ENCODE measurements around the gene GLCCI1.
A peak's percentile ranks its signal among the peaks of the same experiment; 100 is the strongest.

The GLCCI1 gene

DNA sequence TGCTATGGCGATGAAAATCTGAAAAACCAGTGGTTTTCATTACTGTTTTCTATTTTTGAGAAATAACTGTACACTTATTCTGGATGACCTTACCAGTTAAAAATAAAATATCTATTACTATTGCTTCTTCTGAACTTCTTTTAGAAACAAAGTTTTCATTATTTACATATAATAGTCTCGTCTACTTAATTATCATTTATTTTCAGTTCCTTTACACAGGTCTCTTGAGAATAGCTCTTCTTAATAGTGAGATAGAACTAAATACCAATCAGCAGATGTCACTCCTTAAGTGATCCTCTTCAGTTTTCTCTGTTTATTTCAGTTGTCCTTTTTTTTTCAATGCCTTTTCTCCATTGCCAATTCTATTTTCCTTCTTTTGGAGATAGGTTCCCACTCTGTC lies 4.3 kb upstream of the GLCCI1 start:
- DNase-seq: no peak

DNA sequence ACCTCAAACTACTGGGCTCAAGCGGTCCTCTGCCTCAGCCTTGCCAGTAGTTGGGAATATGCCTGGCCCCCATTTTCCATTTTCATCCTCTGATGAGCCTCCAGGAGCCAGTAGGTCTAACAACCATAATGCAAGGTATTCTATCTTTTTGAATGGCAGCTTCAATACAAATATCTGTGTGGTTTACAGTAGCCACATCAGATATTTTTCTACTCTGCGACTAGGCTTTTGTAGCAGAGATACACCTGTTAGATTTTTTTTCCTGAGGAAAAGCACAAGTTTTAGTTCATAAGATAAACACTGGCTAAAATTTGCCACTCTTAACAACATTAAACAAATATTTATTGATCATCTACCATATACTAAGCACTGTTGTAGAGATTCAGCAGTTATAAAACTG lies 3.9 kb upstream of the GLCCI1 start:
- no peak for DNase-seq

DNA sequence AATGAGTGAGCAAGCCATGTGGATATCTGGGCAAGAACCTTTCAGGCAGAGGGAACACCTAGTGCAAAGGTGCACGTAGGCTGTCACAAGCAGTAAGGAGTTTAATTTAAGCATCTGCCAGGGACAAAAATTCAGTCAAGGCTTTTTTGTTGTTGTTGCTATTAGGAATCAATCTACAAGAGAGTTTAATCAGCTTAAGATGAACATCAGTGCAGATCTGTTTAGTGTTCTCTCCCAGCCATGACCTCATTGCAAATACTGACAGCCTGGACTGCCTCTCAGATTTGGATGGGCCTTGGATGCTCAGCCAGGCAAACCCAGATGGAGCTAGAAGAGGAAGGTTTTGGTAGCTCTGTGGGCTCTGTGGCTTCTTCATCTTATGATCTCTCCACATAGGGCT lies 3.3 kb upstream of the GLCCI1 start:
- DNase-seq: no peak

DNA sequence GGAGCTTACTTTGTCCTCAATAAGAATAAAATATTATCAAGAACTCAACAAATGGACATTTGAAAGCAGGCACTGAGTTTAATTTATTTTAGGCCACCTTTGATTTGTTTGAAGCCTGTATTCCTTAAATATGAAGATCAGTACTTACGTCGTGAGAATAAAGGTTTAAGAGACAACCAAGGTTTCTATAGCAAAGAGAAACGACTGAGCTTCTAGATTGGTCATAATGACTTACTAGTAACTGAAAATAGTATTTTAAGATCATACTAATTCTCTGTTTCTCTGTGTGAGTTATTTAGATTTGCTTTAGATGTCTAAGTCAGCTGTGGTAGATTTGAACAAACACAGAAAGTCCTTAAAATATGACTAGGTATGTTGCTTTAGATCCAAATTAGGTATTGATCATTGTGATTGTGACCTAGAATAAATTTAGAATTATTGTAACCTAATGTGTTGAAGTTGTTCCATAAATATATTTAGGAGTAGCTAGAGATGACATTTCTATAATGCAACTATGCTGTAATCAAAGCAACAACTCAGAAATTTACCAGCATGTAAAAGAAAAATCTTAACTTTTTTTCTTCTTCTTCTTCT lies 2.4 kb upstream of the GLCCI1 start:
- no peak for DNase-seq

DNA sequence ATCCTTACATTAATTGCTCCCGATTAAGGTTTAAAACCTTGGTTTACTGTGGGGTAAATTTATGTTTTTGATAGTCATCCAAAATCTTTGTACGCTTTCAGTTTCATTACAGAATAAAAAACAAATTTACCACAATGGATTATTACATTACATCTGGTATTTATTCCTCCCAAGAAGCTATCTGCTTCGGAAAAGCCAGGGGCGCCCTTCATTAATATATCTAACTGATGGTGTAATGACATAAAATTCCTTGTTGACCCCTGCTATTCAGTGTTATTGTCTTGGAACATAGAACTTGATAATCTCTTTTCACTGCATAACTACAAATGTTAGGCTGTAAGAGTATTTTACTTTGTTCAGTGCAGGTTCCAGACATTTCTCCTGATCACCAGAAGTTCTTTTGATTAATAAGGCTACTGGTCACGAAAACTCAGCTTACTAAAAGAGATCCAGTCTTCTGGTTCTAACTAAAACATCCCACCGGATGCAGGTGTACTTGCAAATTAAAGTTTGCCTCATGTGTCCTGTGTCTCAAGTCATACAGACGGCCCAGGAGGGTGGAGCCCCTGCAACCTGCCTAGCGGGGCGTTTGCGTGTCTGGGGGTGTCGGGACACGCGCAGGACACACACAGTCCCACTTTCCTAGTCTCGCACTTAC lies 581 bp upstream of the GLCCI1 start:
- DNase-seq: no peak

DNA sequence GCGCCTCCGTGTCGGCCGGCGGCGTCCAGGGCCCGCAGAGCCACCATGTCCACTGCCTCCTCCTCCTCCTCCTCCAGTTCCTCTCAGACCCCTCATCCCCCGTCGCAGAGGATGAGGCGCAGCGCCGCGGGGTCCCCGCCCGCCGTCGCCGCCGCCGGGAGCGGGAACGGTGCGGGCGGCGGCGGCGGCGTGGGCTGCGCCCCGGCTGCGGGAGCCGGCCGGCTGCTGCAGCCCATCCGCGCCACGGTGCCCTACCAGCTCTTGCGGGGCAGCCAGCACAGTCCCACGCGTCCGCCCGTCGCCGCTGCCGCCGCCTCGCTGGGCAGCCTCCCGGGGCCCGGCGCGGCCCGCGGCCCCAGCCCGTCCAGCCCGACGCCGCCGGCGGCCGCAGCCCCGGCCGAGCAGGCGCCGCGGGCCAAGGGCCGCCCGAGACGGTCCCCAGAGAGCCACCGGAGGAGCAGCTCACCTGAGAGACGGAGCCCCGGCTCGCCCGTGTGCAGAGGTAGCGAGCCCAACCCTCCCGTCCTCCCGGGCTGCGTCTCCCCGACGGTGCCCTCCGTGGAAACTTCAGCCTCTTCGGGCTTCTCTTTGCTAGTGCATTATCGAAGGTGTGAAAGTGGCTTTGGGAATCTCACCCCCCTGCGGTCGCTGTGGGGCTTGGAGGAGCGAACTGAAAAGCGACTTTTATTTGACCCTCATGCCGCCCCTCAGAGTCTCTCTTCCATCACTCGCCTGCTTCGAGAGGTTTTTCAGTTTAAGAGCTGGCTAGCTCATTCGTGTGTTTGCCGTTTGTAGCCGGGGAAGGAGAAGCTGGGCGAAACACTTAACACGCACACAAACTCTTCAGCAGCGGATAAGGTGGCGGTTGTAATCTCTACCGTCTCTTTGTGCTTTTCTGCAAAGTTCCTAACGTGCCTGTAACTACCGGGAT lies 975 bp downstream of the GLCCI1 start:
- DNase-seq: peak; percentile 41

DNA sequence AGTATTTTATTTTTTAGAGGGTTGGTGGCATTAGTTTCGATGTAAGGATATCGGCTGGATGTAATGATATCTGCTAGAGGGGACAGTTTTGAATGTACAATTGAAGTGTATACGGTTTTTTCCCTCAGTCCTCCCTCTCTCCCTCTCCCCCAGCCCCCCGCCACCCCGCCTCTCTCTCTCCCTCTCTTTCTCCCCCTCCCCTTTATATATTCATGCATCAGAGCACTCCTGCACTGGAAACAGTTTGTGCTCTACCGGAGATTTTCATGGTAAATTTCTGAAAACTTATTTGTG lies 1.6 kb downstream of the GLCCI1 start:
- DNase-seq: peak; percentile 11

DNA sequence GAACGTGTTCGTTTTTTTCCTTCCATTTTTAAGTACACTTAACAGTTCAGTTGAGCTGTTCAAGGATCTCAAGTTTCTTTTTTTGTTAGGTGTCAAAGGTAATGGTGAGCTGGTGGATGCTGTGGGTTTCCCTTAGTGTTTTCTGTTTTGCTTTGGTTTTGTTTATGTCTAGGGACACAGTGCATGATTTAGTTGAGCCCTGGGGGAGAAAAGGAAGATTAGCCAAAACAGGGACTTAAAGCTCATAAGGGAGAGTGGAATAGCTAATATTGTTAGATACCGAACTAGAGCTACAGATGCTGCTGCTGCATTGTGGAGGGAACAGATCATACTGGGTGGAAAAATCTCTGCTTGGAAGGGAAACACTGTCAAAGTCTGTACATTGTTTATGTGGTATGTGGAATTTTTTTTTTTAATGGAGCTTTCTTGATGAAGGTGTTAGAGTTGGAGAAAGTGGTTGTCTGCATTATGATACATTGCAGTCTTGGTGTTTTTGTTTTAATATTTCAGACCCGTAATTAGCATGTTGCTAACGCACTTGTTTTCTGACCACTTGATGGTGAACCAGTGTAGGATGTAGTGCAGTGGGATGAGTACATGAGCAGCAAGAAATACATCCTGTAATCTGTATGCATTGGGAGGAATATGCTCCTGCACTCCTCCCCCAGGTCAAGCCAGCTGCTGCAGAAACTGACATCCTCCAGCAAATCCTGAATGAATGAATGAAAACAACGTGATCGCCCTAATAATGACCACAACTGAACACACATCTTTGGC lies 2.1 kb downstream of the GLCCI1 start:
- DNase-seq: peak; percentile 30

DNA sequence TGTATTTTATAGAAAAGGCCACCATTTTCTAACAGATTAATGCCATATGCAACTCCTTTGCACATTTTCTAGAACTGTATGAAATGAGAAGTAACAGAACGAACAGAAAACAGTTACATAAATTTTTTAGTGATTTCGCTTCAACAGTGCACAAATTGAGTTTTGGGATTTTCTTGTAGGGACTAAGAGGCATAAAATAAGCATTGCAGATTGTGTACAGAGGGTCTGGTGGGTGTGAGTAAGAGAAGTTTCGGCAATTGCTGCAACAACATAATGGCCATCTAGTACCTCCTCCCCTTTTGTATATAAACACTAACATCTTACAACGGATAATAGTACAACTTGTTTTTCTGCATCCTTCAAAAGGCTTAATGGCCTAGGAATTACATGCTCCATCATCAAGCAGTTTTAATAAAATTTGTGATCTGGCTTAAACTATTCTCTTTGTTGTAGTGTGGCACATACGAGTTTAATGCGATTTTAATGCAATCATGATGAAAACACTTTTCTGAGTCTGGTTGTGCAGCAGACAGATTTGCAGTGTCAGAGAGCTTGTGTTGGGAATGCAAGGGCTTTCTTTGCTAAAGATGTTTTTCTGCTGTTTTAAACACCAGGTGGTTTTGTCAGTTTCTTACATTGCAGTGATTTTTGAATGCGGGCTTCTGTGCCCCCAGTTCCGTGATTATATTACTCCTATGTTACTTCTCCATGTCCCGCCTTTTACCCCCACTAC lies 2.9 kb downstream of the GLCCI1 start:
- DNase-seq: no peak

DNA sequence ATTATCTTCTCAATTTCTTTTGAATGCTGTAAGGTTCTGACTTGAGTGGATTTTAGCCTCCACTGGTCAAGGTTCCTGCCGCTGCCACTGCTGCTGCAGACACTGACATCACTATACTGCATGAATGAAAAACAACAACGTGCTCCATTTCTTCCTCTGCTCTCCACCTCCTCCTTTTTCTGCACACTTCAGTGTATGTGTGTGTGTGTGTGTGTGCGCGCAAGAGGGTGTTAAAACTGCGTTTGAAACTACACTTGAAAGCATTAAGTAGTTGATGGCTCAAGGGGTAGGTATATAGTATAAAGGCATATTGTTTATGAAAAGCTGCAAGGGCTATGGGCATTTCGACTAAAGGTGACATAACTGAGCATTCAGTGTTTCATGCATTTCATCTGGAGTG lies 3.5 kb downstream of the GLCCI1 start:
- peak; percentile 4 for DNase-seq

DNA sequence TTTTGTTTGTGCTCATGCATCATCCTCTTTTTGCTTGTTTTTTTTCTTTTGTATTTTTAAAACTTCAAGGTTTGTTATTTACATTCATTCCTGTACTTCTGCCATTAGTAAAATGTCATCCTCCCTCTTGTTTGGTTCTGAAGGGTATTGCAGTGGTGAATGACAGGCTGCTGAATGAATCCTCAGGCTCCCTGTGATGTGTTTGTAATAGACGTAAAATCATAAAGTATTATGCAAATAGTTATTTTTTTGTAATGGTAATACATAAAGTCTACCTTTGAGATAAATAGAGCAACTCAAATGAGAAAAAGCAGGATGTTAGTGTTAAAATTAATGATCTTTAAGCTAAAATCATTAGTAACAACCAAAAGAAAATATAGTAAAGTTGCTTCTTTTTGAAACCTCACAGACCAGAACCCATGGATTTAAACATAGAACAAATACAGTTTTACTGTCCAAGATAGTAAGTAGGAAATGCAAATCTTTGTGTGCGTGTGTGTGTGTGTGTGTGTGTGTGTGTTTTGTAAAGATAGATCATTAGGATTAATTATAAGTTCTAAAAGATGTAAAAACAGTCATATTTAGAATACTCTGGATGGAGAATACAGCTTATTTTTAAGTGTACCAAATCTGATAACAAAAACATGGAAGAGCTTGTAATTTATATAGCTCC lies 4.5 kb downstream of the GLCCI1 start:
- DNase-seq: peak; percentile 32

DNA sequence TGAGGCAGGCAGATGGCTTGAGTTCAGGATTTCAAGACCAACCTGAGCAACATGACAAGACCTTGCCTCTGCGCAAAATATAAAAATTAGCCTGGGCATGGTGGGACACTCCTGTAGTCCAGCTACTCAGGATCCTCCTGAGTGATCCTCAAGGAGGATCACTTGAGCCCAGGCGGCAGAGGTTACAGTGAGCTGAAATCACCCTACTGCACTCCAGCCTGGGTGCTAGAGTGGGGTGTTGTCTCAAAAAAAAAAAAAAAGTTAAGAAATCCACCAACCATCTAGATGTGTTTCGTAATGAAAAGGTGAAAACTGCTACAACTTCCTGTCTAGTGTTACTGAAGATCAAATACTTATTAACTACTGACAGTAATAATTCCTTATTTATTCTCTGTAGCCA lies 8.1 kb downstream of the GLCCI1 start:
- no peak for DNase-seq

DNA sequence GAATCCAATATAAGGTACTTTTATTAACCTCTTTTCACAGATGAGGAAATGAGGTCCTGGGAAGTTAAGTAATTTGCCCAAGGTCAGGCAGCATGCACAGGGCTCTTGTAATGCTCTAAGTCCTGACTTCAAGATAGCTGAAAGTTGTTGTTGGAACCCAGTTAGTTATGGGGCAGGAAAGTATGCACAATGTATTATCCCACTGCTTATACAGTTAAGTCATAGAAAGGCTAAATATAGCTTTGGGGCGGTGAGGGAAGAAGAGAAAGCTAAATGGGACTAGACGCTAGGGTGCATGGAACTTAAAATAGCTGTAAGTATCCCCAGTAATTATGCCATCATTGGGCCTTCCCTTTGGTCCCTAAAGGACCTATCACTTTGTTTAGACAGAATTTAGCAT lies 9.2 kb downstream of the GLCCI1 start:
- no peak for DNase-seq

DNA sequence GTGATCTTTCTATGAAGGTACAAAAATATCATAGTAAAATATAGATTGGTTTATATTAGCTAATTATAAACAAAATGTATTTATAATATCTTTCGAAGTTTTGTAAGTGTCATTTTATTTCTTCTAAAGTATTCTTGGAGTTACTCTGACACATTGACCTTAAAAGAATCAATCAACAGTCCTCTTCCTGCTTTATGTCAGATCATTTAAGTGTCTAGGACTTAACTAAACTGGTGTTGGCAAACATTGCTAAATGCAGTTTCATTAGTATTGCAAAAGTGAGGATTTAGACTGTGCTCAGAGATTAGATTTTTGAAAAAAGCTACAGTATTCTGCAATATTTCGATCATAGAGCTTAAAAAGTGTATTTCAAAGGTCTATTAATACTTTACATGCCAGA lies 10.3 kb downstream of the GLCCI1 start:
- no peak for DNase-seq

DNA sequence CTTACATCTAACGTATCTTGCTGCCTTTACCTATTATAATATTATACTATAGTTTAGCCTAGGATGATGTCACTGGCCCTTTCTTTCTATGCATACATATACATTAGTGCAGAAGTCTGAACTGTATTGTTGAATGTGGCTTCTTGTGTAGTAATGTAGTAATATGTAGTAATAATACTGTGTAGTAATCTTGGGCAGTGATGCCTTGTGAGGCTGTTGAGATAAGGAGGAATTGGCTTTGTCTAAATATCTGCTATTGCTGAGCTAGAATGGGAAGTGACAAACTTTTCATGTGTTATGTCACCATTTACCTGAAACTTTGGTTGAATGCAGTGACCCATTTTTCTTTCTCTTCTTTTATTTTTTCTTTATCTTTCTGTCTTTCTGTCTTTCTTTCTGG lies 11.0 kb downstream of the GLCCI1 start:
- DNase-seq: no peak

DNA sequence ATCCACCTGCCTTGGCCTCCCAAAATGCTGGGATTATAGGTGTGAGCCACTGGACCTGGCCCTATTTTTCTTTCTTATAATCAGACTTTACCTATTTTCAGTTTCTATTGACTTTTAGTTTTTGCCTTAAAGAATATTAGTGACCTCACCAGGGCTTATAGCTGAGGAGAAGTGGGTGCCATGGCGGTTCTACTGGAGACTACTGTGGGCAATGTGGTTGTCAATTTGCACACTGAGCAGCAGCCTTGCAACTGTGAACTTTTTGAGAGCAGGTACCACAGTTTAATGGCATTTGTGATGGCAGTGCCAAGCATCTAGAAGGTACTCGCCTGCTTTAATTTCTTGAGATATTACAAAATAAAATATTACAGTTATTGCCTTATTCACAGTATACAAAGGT lies 11.5 kb downstream of the GLCCI1 start:
- DNase-seq: no peak

DNA sequence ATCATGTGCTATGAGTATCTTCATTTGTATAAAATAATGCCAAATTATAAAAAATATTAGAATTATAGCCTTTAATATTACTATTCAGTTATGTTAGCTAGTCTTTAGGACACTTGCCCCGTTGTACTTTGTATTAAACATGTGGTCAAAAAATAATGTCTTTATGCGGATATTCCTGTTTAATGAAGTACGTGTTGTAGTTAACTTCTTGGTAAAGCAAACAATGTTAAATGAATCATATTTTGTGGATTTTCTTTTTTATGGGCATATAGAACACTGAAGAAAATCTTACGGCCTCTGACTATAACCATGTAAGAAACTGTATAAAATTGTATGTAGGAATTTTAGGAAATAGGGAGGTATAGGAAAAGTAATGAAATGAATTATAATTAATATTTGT lies 14.3 kb downstream of the GLCCI1 start:
- DNase-seq: no peak

DNA sequence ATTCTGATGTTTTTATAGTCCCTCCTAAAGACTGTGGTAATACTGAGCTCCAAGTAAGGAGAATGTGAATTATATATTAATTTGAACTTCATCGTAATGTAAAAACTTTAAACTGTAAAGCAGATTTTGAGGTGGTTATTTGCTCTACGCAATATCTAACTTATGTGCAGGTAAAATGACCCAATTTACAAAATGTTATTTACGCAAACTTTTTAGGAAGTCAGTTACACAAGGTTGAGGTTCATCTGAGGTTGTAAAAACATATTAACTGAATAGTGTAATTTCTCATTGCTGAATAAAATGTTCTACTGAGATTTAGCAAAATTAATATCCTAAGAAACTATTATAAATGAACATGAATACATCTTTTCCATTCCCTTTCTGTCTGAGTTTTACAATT lies 15.8 kb downstream of the GLCCI1 start:
- no peak for DNase-seq

DNA sequence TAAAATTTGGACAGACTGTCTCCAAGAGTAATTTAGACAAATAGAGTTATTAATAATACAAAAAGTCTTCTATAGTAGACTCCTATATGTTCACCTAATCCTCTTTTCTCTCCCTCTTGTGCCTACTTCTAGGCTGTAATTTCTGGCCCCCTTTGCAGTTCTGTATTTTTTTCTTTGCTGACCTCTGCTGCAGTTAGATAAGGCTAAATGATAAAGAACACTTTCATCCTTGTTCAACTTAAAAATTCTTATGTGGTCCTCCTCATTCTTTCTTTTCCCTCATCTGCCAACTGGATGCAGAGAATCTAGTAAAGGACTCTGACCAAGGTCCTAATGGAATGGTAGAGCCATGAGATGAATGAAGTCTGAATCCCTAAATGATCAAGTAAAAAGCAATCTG lies 20.1 kb downstream of the GLCCI1 start:
- no peak for DNase-seq

DNA sequence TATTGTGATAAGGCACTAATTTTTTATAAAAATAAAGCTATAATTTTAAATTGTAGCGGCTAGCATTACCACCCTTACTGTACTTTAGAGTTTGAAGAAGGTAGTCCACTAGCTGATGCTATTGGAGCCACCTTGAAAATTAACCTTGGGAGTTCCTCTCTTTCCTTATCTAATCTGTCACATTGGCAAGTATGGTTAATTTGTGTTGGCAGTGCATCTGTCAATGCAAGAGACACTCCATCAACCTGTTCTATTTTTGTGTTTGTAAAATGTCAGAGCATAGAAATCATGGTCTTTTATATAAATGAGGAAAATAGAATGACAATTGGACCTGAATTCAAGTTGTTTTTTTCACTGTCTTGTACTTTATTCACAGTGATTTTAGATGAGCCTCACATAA lies 20.5 kb downstream of the GLCCI1 start:
- no peak for DNase-seq

DNA sequence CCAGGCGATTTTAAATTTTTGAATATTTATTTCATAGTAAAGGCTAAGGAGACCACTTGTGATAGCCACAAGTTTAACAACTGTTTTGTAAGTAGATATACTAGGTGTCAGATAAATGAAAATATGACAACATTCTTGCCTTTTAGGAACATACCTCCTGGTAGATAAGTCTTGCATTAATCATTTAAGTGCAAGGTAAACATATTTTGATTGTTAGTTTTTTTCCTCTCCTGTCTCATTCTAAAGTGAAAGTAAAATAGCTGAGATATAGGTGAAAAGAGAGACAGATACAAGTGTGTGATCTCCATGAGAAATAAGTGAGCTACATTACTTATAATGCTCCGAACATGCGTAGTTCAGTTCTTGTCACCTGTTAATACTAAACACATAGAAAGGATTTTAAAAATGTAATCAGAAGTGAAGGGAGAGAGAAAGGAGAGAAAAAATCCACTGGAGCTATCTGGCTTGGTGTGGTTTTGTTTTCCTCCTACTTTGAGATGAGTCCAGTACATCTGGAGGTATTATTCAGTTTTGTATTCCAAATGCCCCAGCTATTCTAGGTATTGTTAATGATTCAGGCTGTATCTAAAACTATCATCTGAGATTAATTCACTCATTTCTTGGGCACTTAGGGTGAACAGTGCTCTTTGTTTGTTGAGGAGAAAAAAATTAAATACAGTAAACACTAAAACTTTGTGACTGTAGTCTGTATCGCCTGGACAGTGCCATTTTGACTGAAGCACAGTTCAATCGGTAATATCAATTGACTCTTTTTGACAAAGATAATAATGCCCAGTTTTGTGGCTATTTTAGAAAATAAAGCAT lies 21.2 kb downstream of the GLCCI1 start:
- no peak for DNase-seq

DNA sequence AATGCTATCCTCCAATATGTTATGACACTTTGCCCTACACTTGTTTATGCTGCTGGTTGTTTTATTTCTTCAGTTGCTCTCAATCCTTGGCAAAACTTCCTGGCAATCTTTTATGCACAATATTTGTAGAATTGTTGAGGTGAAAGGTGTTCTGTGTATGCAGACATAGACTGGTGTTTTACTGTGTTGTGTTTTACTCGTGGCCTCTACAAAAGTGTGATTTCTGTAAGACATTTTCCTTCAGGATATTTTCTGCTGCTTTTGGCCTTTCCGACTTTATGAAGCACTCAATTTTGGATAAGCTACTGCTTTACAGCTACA lies 21.8 kb downstream of the GLCCI1 start:
- DNase-seq: no peak
